Keratinocyte (primary cell): ENCODE results near the gene PFKP.

Experiments used
- CTCF ChIP-seq, 3 experiments: IDR thresholded peaks in 1 of 3; conservative IDR thresholded peaks in 1 of 3; optimal IDR thresholded peaks in 1 of 3; 2 replicates in 2 of 3; 3 replicates in 1 of 3; pipeline versions ENCODE3 to v1.5.1; 2011; ENCODE audit warnings: low read length in 3 of 3, mild to moderate bottlenecking in 3 of 3, moderate library complexity in 2 of 3, control low read depth in 1 of 3, inconsistent platforms in 1 of 3; ENCODE audit not compliant: insufficient read depth in 2 of 3; ENCODE audit errors: extremely low read depth in 1 of 3
- EZH2 ChIP-seq: IDR thresholded peaks from one replicate; pipeline ENCODE4 v1.6.1; 2012; ENCODE audit warnings: inconsistent platforms, mild to moderate bottlenecking, low read length, moderate library complexity

GRCh38 chr10:3054183-3054850 lies 13.0 kb upstream of the PFKP start:
- TF ChIP-seq CTCF (optimal IDR thresholded peaks at IDR 0.05 in 1 of 3, IDR thresholded peaks at IDR 0.05 in 1 of 3, conservative IDR thresholded peaks at IDR 0.05 in 1 of 3; ENCODE audit: extremely low read depth in 1 of 3, insufficient read depth in 2 of 3, low read length in 3 of 3) = no peak
- TF ChIP-seq EZH2 = no peak
